ENCODE measurements around the gene FEZF1.

DNA sequence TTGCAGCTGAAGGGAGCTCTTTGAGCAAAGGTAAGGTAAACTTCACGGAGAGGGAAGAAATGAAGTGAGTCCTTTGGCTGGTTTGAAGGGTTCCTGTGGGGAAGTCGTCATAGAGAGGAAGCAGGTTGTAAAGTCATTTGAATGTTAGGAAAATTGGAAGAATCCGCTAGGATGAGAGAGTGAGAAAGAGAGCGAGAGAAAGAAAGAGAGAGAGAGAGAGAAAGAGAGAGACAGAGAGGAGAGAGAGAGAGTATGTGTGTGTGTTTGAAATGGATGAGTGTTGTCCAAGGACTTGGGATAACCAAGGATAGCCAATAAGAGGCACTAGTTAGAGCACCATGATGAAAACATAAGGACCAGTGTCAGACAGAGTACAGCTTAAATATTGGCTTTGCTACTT is 43.1 kb downstream of the FEZF1 start:
- TF ChIP-seq POLR2A (IDR thresholded peaks at IDR 0.05), result no peak
- TF ChIP-seq, protein P1, sequence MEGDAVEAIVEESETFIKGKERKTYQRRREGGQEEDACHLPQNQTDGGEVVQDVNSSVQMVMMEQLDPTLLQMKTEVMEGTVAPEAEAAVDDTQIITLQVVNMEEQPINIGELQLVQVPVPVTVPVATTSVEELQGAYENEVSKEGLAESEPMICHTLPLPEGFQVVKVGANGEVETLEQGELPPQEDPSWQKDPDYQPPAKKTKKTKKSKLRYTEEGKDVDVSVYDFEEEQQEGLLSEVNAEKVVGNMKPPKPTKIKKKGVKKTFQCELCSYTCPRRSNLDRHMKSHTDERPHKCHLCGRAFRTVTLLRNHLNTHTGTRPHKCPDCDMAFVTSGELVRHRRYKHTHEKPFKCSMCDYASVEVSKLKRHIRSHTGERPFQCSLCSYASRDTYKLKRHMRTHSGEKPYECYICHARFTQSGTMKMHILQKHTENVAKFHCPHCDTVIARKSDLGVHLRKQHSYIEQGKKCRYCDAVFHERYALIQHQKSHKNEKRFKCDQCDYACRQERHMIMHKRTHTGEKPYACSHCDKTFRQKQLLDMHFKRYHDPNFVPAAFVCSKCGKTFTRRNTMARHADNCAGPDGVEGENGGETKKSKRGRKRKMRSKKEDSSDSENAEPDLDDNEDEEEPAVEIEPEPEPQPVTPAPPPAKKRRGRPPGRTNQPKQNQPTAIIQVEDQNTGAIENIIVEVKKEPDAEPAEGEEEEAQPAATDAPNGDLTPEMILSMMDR (IDR thresholded peaks at IDR 0.05), result no peak

All from right lobe of liver (tissue), 4 donors.